Large intestine (tissue), 3 donors: ENCODE data around the gene SPDYE4. TPM values are rescaled to one million over a fixed set of nuclear protein-coding genes. Genes with fewer than 3 reads are reported as not detected.

Source experiments
- DNase-seq, 2 donors: peaks; one replicate each; pipeline versions ENCODE4 v3.0.0 to v3.0.0-alpha.2; 2013
- H3K27ac ChIP-seq: one replicate; pipeline ENCODE4 v1.5.1; 2013; ENCODE audit warnings: low read length
- H3K27me3 ChIP-seq: 2 replicates; pipeline ENCODE4 v1.6.1; 2013; ENCODE audit warnings: low read length; ENCODE audit not compliant: control insufficient read depth, insufficient read depth
- H3K36me3 ChIP-seq: 2 replicates; pipeline ENCODE4 v1.6.1; 2013; ENCODE audit warnings: low read length; ENCODE audit not compliant: control insufficient read depth, insufficient read depth
- H3K4me1 ChIP-seq: one replicate; pipeline ENCODE4 v1.6.1; 2013; ENCODE audit warnings: low read length; ENCODE audit not compliant: control insufficient read depth, insufficient read depth
- H3K4me3 ChIP-seq: one replicate; pipeline ENCODE4 v1.5.1; 2013; ENCODE audit warnings: low read length
- H3K9me3 ChIP-seq: one replicate; pipeline ENCODE4 v1.6.1; 2013; ENCODE audit warnings: mild to moderate bottlenecking, low read depth, low read length, moderate library complexity; ENCODE audit not compliant: control insufficient read depth
- WGBS: methylation state at CpG from one replicate; pipeline ENCODE4 v1.1.5; 2013; ENCODE audit warnings: low lambda C conversion rate; ENCODE audit not compliant: insufficient coverage; 5-methylcytosine and 5-hydroxymethylcytosine counted together
- polyA plus RNA-seq: library from polyadenylated mRNA; unstranded; fragments of 120-200 nt; gene quantifications from one replicate; pipeline ENCODE4 v1.2.1, GENCODE V29; 2013

Gene SPDYE4
- polyA plus RNA-seq, 1 donor: 0.06 TPM

DNA sequence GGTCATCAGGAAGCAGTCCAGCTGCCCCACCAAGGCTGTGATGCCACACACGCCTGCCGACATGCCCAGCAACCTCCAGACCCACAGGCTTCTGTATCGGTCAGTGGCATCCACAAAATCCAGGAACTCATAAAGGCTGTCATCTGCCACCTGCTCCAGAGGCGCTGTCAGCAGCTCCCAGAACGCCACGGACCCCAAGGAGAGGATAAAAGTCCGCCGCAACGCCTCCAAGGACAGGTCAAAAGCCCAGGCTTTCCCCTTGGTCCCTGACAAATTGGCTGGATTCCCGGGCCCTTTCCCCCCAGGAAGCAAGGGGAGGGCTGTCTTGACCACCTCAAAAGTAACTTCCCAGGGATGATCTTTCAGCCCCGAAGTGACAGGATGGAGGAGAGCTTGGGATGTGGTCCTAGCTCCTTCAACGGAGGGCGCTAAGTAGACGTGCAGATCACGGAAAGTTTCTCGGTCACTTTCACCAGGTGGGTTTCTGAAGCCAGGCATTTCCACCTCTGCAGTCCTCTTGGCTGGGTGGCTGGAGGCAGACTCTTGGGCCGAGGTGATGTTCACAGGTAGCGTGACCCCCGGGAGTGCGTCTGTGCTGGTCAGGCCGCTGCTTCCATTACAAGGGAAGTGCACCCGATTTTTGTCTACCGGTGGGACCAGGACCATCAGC is 40.0 kb upstream of the SPDYE4 start:
- Histone ChIP-seq H3K27me3 (peaks cover 8% of the 10 kb centered on the region), H3K4me3 (peak overlapping the region; percentile 58), H3K36me3 (no peaks in the 10 kb centered on the region), H3K4me1 (peaks cover 9% of the 10 kb centered on the region), H3K27ac (peak overlapping the region; percentile 47), H3K9me3 (no peaks in the 10 kb centered on the region)
- no peak for DNase-seq
- no CpG with 5 or more reads among the region's 23 CpGs for WGBS

DNA sequence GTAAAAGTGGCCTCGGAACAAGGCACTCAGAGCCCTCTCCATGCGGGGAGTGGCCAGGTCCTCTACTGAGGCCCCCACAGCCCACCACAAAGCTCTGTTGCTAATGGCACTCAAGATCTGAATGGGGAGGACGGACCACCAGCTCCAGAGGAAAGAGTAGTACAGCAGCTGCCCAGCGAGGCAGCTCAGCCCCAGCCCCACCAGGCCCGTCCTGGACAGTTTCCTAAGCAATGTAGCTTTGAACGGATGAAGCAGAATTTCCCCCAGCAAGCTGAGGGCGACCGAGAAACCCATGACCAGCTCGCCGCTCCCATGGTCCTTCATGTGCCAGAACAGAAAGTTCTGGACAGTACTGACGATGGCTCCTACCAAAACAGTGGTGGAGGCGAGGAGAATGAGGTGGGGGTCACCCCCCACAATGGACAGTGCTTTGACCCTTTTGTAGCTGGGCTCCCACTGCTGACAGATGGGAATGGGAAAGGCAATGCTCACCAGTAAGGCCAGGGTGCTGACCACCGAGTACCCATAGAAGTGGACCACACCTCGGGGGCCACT is 39.4 kb upstream of the SPDYE4 start:
- Histone ChIP-seq H3K27me3 (peaks cover 8% of the 10 kb centered on the region), H3K4me1 (peaks cover 9% of the 10 kb centered on the region)

DNA sequence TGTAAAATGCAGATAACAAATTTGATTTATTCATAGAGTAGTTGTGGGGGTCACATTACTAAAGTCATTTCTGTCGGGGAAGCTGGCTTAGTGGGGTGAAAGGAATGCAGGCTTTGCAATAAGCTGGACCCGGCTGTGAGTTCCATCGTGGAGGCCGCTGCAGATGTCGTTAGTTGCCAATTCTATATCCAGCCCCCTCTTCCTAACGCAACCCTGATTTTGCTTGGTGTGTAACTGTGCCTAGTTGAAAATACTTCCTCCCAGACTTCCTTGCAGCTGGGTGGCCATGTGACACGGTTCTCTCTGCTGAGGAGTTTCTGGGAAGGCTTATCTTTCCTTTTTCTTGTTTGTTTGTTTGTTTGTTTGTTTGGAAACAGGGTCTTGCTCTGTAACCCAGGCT is 36.3 kb upstream of the SPDYE4 start:
- H3K27ac ChIP-seq: no peak overlapping the region
- DNase-seq: no peak
- no peak overlapping the region for H3K4me3 ChIP-seq
- peaks cover 6% of the 10 kb centered on the region for H3K27me3 ChIP-seq
- WGBS: no CpG with 5 or more reads among the region's 7 CpGs
- no peaks in the 10 kb centered on the region for H3K36me3 ChIP-seq
- no peaks in the 10 kb centered on the region for H3K9me3 ChIP-seq
- peaks cover 4% of the 10 kb centered on the region for H3K4me1 ChIP-seq

More for the DNA sequence above, 39.4 kb upstream of the SPDYE4 start:
- no CpG with 5 or more reads among the region's 14 CpGs for WGBS
- DNase-seq: no peak
- Histone ChIP-seq H3K4me3 (no peak overlapping the region), H3K36me3 (no peaks in the 10 kb centered on the region), H3K9me3 (no peaks in the 10 kb centered on the region), H3K27ac (no peak overlapping the region)

GRCh38 chr17:8793649-8794048 is 35.3 kb upstream of the SPDYE4 start:
- H3K9me3 ChIP-seq: no peaks in the 10 kb centered on the region
- H3K27me3 ChIP-seq: peaks cover 3% of the 10 kb centered on the region
- no peak overlapping the region for H3K27ac ChIP-seq
- H3K4me1 ChIP-seq: peaks cover 3% of the 10 kb centered on the region
- no peak overlapping the region for H3K4me3 ChIP-seq
- 90% methylated on average over 2 of the region's 2 CpGs for WGBS
- DNase-seq: no peak
- no peaks in the 10 kb centered on the region for H3K36me3 ChIP-seq

DNA sequence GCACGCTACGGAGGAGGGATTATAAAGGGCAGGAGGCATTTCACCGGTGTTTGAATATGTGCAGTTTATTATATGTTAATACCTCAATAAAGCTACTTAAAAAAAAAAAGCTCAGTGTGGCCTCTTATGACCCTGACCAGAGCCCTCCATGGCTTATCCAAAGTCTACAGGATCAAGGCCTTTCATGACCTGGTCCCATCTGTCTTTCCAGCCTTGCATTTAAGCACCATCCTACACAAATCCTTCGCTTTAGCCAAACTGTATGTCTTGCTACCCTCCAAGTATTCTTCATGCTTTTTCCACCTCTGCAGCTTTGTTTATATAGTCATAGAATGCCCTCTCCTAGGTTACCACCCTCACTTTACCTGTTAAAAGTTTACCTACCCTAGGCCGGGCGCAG is 34.3 kb upstream of the SPDYE4 start:
- no peak for DNase-seq
- peaks cover 5% of the 10 kb centered on the region for H3K4me1 ChIP-seq
- no peaks in the 10 kb centered on the region for H3K27me3 ChIP-seq
- no peaks in the 10 kb centered on the region for H3K9me3 ChIP-seq
- no peak overlapping the region for H3K27ac ChIP-seq
- H3K36me3 ChIP-seq: no peaks in the 10 kb centered on the region
- no peak overlapping the region for H3K4me3 ChIP-seq
- no CpG with 5 or more reads among the region's 6 CpGs for WGBS

- H3K4me1 ChIP-seq: peaks cover 5% of the 10 kb centered on the region
- no peak for DNase-seq
- H3K27ac ChIP-seq: no peak overlapping the region
- no peak overlapping the region for H3K4me3 ChIP-seq
- WGBS: no CpG with 5 or more reads among the region's 2 CpGs
- H3K27me3 ChIP-seq: no peaks in the 10 kb centered on the region
- H3K9me3 ChIP-seq: no peaks in the 10 kb centered on the region
- no peaks in the 10 kb centered on the region for H3K36me3 ChIP-seq
Observed at GRCh38 chr17:8791910-8792270, 33.5 kb upstream of the SPDYE4 start.

DNA sequence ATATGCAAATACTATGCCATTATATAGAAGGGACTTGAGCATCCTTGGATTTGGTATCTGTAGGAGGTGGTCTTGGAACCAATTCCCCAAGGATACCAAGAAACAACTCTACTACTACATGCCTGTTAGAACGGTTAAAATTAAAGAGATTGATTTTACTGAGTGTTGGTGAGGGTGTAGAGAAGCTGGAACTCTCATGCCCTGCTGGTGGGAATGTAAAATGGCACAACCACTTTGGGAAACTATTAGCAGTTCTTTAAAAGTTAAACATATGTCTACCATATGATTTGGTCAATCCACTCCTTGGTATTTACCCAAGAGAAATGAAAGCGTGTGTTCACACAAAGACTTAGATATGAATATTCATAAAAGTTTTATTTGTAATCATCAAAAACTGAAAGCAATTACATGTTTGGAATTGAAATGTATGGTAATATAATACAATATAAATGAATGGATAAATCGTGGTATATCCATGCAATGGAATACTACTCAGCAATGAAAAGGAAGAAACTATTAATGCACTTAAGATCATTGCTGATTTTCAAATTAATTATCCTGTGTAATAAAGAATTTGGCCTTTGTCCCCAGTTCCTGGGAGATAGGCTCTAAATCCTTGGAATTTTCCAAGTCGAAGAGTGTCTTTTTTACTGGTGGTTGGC is 33.0 kb upstream of the SPDYE4 start:
- no peak overlapping the region for H3K4me3 ChIP-seq
- peaks cover 5% of the 10 kb centered on the region for H3K4me1 ChIP-seq
- no peaks in the 10 kb centered on the region for H3K36me3 ChIP-seq
- no peak for DNase-seq
- H3K9me3 ChIP-seq: no peaks in the 10 kb centered on the region
- no peak overlapping the region for H3K27ac ChIP-seq
- 100% methylated on average over 1 of the region's 4 CpGs for WGBS
- H3K27me3 ChIP-seq: no peaks in the 10 kb centered on the region

- no peak for DNase-seq
- no peak overlapping the region for H3K27ac ChIP-seq
Observed at GRCh38 chr17:8789743-8790142, 31.4 kb upstream of the SPDYE4 start.

DNA sequence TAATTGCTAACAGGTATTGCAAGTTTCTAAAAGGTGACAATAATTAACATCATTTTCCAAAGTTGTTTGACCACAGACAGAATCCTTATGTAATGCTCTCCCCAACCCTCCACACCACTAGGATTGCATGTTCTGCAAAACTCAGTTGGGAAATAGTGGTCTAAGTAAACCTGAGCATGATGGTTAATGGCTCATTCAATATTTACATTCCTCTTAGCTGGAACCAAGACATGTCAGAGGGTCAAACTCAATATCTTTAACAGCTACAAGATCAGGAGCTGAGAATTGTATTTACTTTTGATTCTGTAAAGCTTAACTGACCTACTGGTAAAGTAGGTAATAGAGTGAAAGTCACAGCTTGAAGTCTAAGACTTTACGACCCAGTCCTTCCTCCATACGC is 30.7 kb upstream of the SPDYE4 start:
- no peaks in the 10 kb centered on the region for H3K27me3 ChIP-seq
- H3K4me1 ChIP-seq: peaks cover 5% of the 10 kb centered on the region
- H3K4me3 ChIP-seq: no peak overlapping the region
- DNase-seq: peak in 1 of 2 donors; percentile 30
- H3K27ac ChIP-seq: no peak overlapping the region
- WGBS: no CpG with 5 or more reads among the region's 2 CpGs
- no peaks in the 10 kb centered on the region for H3K36me3 ChIP-seq
- no peaks in the 10 kb centered on the region for H3K9me3 ChIP-seq

More at GRCh38 chr17:8789743-8790142, 31.4 kb upstream of the SPDYE4 start:
- Histone ChIP-seq H3K27me3 (no peaks in the 10 kb centered on the region), H3K9me3 (no peaks in the 10 kb centered on the region), H3K4me1 (peaks cover 5% of the 10 kb centered on the region), H3K4me3 (no peak overlapping the region), H3K36me3 (no peaks in the 10 kb centered on the region)
- WGBS: 60% methylated on average over 3 of the region's 10 CpGs

GRCh38 chr17:8785547-8786413 is 27.4 kb upstream of the SPDYE4 start:
- Histone ChIP-seq H3K27me3 (no peaks in the 10 kb centered on the region), H3K36me3 (no peaks in the 10 kb centered on the region), H3K27ac (no peak overlapping the region), H3K9me3 (no peaks in the 10 kb centered on the region), H3K4me1 (peaks cover 5% of the 10 kb centered on the region), H3K4me3 (no peak overlapping the region)
- peak in 1 of 2 donors; percentile 46 for DNase-seq
- WGBS: 20% methylated on average over 1 of the region's 19 CpGs
